Spleen (tissue), 11 donors: ENCODE results near the gene TPM2. TPM values are rescaled to one million over a fixed set of nuclear protein-coding genes. Genes with fewer than 3 reads are reported as not detected.

Source experiments
- DNase-seq: peaks from one replicate; pipeline ENCODE4 v3.0.0-alpha.2; 2020
- H3K27ac ChIP-seq, 8 donors: fragments of 200-600 bp; sonication (generic) in 7 of 8; 1 replicate in 4 of 8; 2 replicates in 4 of 8; pipeline versions ENCODE4 v1.5.0 to v1.8.0; 2016 to 2021; ENCODE audit warnings: inconsistent platforms in 4 of 8, mild to moderate bottlenecking in 4 of 8, moderate library complexity in 1 of 8
- H3K27me3 ChIP-seq, 7 donors: fragments of 200-600 bp; sonication (generic) in 6 of 7; replicated peaks in 1 of 7; 1 replicate in 4 of 7; 2 replicates in 3 of 7; pipeline versions ENCODE4 v1.5.0 to v1.8.0; 2016 to 2021; ENCODE audit warnings: inconsistent platforms in 3 of 7, mild to moderate bottlenecking in 1 of 7
- H3K36me3 ChIP-seq, 6 donors: fragments of 200-600 bp; sonication (generic) in 5 of 6; 1 replicate in 4 of 6; 2 replicates in 2 of 6; pipeline versions ENCODE4 v1.5.0 to v1.8.0; 2016 to 2021; ENCODE audit warnings: inconsistent platforms in 2 of 6
- H3K4me1 ChIP-seq, 6 donors: fragments of 200-600 bp; sonication (generic) in 5 of 6; 1 replicate in 3 of 6; 2 replicates in 3 of 6; pipeline versions ENCODE4 v1.5.0 to v1.8.0; 2016 to 2021; ENCODE audit warnings: inconsistent platforms in 3 of 6
- H3K4me3 ChIP-seq, 8 donors: fragments of 200-600 bp; sonication (generic) in 7 of 8; 1 replicate in 4 of 8; 2 replicates in 4 of 8; pipeline versions ENCODE4 v1.5.0 to v1.8.0; 2016 to 2021; ENCODE audit warnings: inconsistent platforms in 4 of 8, mild to moderate bottlenecking in 4 of 8, moderate library complexity in 2 of 8
- H3K9me3 ChIP-seq, 8 donors: fragments of 200-600 bp; sonication (generic) in 7 of 8; 1 replicate in 4 of 8; 2 replicates in 4 of 8; pipeline versions ENCODE4 v1.5.0 to v1.8.0; 2016 to 2021; ENCODE audit warnings: inconsistent platforms in 4 of 8
- CTCF ChIP-seq, 11 experiments: fragments of 200-600 bp in 7 of 11; fragments of 450-650 bp in 4 of 11; sonication (generic) in 4 of 11; IDR thresholded peaks in 8 of 11; conservative IDR thresholded peaks in 3 of 11; 1 replicate in 7 of 11; 2 replicates in 4 of 11; pipeline versions ENCODE4 v1.4.0 to v1.8.0; 2016 to 2021; ENCODE audit warnings: antibody characterized with exemption in 11 of 11, inconsistent platforms in 4 of 11, mild to moderate bottlenecking in 1 of 11
- POLR2A ChIP-seq, 3 donors: fragments of 450-650 bp; IDR thresholded peaks; one replicate each; pipeline ENCODE4 v1.5.1; 2017; ENCODE audit warnings: antibody characterized with exemption in 3 of 3, mild to moderate bottlenecking in 1 of 3
- POLR2AphosphoS5 ChIP-seq, 3 donors: sonication (generic); formaldehyde crosslinking; IDR thresholded peaks; one replicate each; pipeline ENCODE4 v1.5.1; 2017; ENCODE audit warnings: antibody characterized with exemption in 3 of 3
- WGBS, 5 donors: extraction: QIAGEN DNeasy Blood & Tissue Kit in 3 of 5; methylation state at CpG; one replicate each; pipeline versions ENCODE4 v1.1.5 to v1.1.7; 2013 to 2018; 5-methylcytosine and 5-hydroxymethylcytosine counted together
- intact Hi-C: fragments of 100-400 bp; cut with DNase I; formaldehyde crosslinking; loops from one replicate; pipeline ENCODE4 v1.15.0; 2023; ENCODE audit warnings: low total_unique reads
- polyA plus RNA-seq, 3 donors: library from polyadenylated mRNA; stranded (reverse); fragments of 200-250 nt; gene quantifications; one replicate each; pipeline ENCODE4 v1.2.1, GENCODE V29; 2013
- total RNA-seq, 7 donors: library from RNA; depleted of rRNA in 3 of 7; stranded (reverse); fragments of >200 nt in 3 of 7; fragmentation: NEBNext Ultra II Directional in 4 of 7; extraction: Animal tissue kit (Norgen Biotek cat#: 25700) in 4 of 7; gene quantifications; one replicate each; pipeline versions ENCODE4 v1.1.0 to v1.2.1, GENCODE V29; 2016 to 2021
- donor health status: healthy with polysubstance abuse.
- donor health status: DM: no; HTN: no; CAD: no; lungs with moderate emphysema.
- donor health status: DM: no; HTN: no; CAD: no.
- donor health status: Bipolar disorder and iron deficiency.
- donor health status: healthy.
- donor health status: DM: no; HTN: no; CAD: no.
- donor health status: DM: yes; HTN: yes; CAD: no.

The TPM2 gene
- total and polyA plus RNA-seq, 10 donors: 43.1 to 237 (median 119) TPM

GRCh38 chr9:35656831-35657545 lies 32.7 kb downstream of the TPM2 start:
- Histone ChIP-seq H3K9me3 (no peaks in the 10 kb centered on the region), H3K4me1 (peaks cover 31 to 83% (median 56%) of the 10 kb centered on the region in 6 donors), H3K27me3 (no peaks in the 10 kb centered on the region), H3K27ac (peak overlapping the region; percentile 91 to 98 (median 97)), H3K4me3 (peak overlapping the region; percentile 12 to 93 (median 84)), H3K36me3 (peaks cover 0 to 24% (median 13%) of the 10 kb centered on the region in 6 donors)
- intact Hi-C loops: loop anchor here (5.0 kb wide), 1 partner anchor 75 kb away; the partner anchor contains the start of genes CREB3 and TLN1
- DNase-seq: no peak
- TF ChIP-seq POLR2AphosphoS5 (IDR thresholded peaks at IDR 0.05) (no peak), POLR2A (IDR thresholded peaks at IDR 0.05) (no peak), CTCF (IDR thresholded peaks at IDR 0.05 in 8 of 11, conservative IDR thresholded peaks at IDR 0.05 in 3 of 11) (no peak)
- WGBS, 5 donors: 30 to 41% (median 34%) methylated on average over 25 of the region's 25 CpGs

GRCh38 chr9:35656348-35656747 lies 33.4 kb downstream of the TPM2 start:
- H3K27me3 ChIP-seq: no peaks in the 10 kb centered on the region
- H3K36me3 ChIP-seq: peaks cover 0 to 18% (median 11%) of the 10 kb centered on the region in 6 donors
- DNase-seq: no peak
- H3K9me3 ChIP-seq: no peaks in the 10 kb centered on the region
- H3K27ac ChIP-seq: peak overlapping the region in 6 of 8 donors; percentile 91 to 98 (median 94)
- no peak for TF ChIP-seq POLR2A (IDR thresholded peaks at IDR 0.05)
- no peak for TF ChIP-seq CTCF (IDR thresholded peaks at IDR 0.05 in 8 of 11, conservative IDR thresholded peaks at IDR 0.05 in 3 of 11)
- TF ChIP-seq POLR2AphosphoS5 (IDR thresholded peaks at IDR 0.05): no peak
- H3K4me1 ChIP-seq: peaks cover 28 to 83% (median 56%) of the 10 kb centered on the region in 6 donors
- intact Hi-C loops: loop anchor here (5.0 kb wide), 1 partner anchor 76 kb away; the partner anchor contains the start of genes CREB3 and TLN1
- 68 to 79% (median 68%) methylated on average over 17 of the region's 17 CpGs for WGBS, 5 donors
- H3K4me3 ChIP-seq: no peak overlapping the region

GRCh38 chr9:35653611-35654010 lies 36.1 kb downstream of the TPM2 start:
- Histone ChIP-seq H3K36me3 (no peaks in the 10 kb centered on the region), H3K27ac (peak overlapping the region in 2 of 8 donors; percentile 13 to 95), H3K4me3 (no peak overlapping the region), H3K4me1 (peaks cover 19 to 83% (median 50%) of the 10 kb centered on the region in 6 donors), H3K9me3 (no peaks in the 10 kb centered on the region), H3K27me3 (no peaks in the 10 kb centered on the region)
- intact Hi-C loops: no loop called here
- no peak for TF ChIP-seq CTCF (IDR thresholded peaks at IDR 0.05 in 8 of 11, conservative IDR thresholded peaks at IDR 0.05 in 3 of 11)
- TF ChIP-seq POLR2AphosphoS5 (IDR thresholded peaks at IDR 0.05): no peak
- no peak for TF ChIP-seq POLR2A (IDR thresholded peaks at IDR 0.05)
- WGBS, 5 donors: 92 to 96% (median 94%) methylated on average over 2 of the region's 2 CpGs
- DNase-seq: no peak

GRCh38 chr9:35652829-35653209 lies 36.9 kb downstream of the TPM2 start:
- DNase-seq: no peak
- 91 to 94% (median 93%) methylated on average over 8 of the region's 8 CpGs for WGBS, 5 donors

More at GRCh38 chr9:35652829-35653209, 36.9 kb downstream of the TPM2 start:
- no peaks in the 10 kb centered on the region for H3K36me3 ChIP-seq
- peak overlapping the region in 3 of 8 donors; percentile 7 to 95 (median 13) for H3K27ac ChIP-seq
- no peaks in the 10 kb centered on the region for H3K9me3 ChIP-seq
- no peaks in the 10 kb centered on the region for H3K27me3 ChIP-seq
- TF ChIP-seq POLR2A (IDR thresholded peaks at IDR 0.05): no peak
- no peak for TF ChIP-seq CTCF (IDR thresholded peaks at IDR 0.05 in 8 of 11, conservative IDR thresholded peaks at IDR 0.05 in 3 of 11)
- TF ChIP-seq POLR2AphosphoS5 (IDR thresholded peaks at IDR 0.05): no peak
- H3K4me1 ChIP-seq: peaks cover 27 to 89% (median 58%) of the 10 kb centered on the region in 6 donors
- intact Hi-C loops: no loop called here
- H3K4me3 ChIP-seq: no peak overlapping the region
